ACC112 (cell line): Measurements from ENCODE around the gene ATP6V1G3.

Experiments used
- H2AFZ ChIP-seq: fragments of 200-600 bp; sonication (generic); one replicate; pipeline ENCODE4 v1.6.0; 2017; ENCODE audit warnings: antibody characterized with exemption, low read length; ENCODE audit not compliant: unreplicated experiment
- H3K27ac ChIP-seq: fragments of 200-600 bp; sonication (generic); 2 replicates; pipeline ENCODE4 v1.5.1; 2014; ENCODE audit warnings: low read depth, mild to moderate bottlenecking, antibody characterized with exemption, low read length, moderate library complexity
- H3K27me3 ChIP-seq: fragments of 200-600 bp; sonication (generic); 2 replicates; pipeline ENCODE4 v1.6.1; 2014; ENCODE audit warnings: mild to moderate bottlenecking, antibody characterized with exemption, low read length, moderate library complexity, mixed read lengths; ENCODE audit not compliant: insufficient read depth
- H3K36me3 ChIP-seq: fragments of 200-600 bp; sonication (generic); 2 replicates; pipeline ENCODE4 v1.6.1; 2016; ENCODE audit warnings: mild to moderate bottlenecking, antibody characterized with exemption, low read length, moderate library complexity, mixed read lengths; ENCODE audit not compliant: insufficient read depth
- H3K4me1 ChIP-seq: fragments of 200-600 bp; sonication (generic); one replicate; pipeline ENCODE4 v1.6.1; 2016; ENCODE audit warnings: low read length, mixed read lengths; ENCODE audit not compliant: insufficient read depth, unreplicated experiment, control insufficient read depth
- H3K4me3 ChIP-seq: fragments of 200-600 bp; sonication (generic); 2 replicates; pipeline ENCODE4 v1.5.1; 2014; ENCODE audit warnings: mild to moderate bottlenecking, low read depth, low read length
- H3K79me2 ChIP-seq: fragments of 200-600 bp; sonication (generic); one replicate; pipeline ENCODE4 v1.6.0; 2016; ENCODE audit warnings: low read length; ENCODE audit not compliant: control insufficient read depth, unreplicated experiment, insufficient read depth

Gene ATP6V1G3

GRCh38 chr1:198542632-198543031 is 2.2 kb upstream of the ATP6V1G3 start:
- Histone ChIP-seq H3K27ac (no peak overlapping the region), H3K4me1 (no peaks in the 10 kb centered on the region)

GRCh38 chr1:198541737-198542136 is 1.3 kb upstream of the ATP6V1G3 start:
- Histone ChIP-seq H3K27ac (no peak overlapping the region), H3K4me3 (no peak overlapping the region), H3K27me3 (no peaks in the 10 kb centered on the region), H3K4me1 (no peaks in the 10 kb centered on the region), H2AFZ (no peak overlapping the region), H3K79me2 (no peaks in the 10 kb centered on the region), H3K36me3 (no peaks in the 10 kb centered on the region)

More at GRCh38 chr1:198542632-198543031, 2.2 kb upstream of the ATP6V1G3 start:
- Histone ChIP-seq H3K79me2 (no peaks in the 10 kb centered on the region), H3K27me3 (no peaks in the 10 kb centered on the region), H3K36me3 (no peaks in the 10 kb centered on the region), H3K4me3 (no peak overlapping the region), H2AFZ (no peak overlapping the region)

- no peak overlapping the region for H3K4me3 ChIP-seq
- peaks cover 5% of the 10 kb centered on the region for H3K4me1 ChIP-seq
- no peaks in the 10 kb centered on the region for H3K36me3 ChIP-seq
- no peak overlapping the region for H3K27ac ChIP-seq
- no peaks in the 10 kb centered on the region for H3K79me2 ChIP-seq
- no peaks in the 10 kb centered on the region for H3K27me3 ChIP-seq
- no peak overlapping the region for H2AFZ ChIP-seq
Observed at GRCh38 chr1:198538579-198539364, 1.7 kb downstream of the ATP6V1G3 start.

GRCh38 chr1:198535631-198536030 is 4.8 kb downstream of the ATP6V1G3 start:
- Histone ChIP-seq H3K27ac (no peak overlapping the region), H3K27me3 (no peaks in the 10 kb centered on the region), H3K36me3 (no peaks in the 10 kb centered on the region), H3K79me2 (no peaks in the 10 kb centered on the region), H3K4me3 (no peak overlapping the region), H2AFZ (no peak overlapping the region), H3K4me1 (peaks cover 5% of the 10 kb centered on the region)

GRCh38 chr1:198534548-198535418 is 5.7 kb downstream of the ATP6V1G3 start:
- H3K36me3 ChIP-seq: no peaks in the 10 kb centered on the region
- H3K27me3 ChIP-seq: no peaks in the 10 kb centered on the region
- no peak overlapping the region for H3K27ac ChIP-seq
- no peak overlapping the region for H3K4me3 ChIP-seq
- H2AFZ ChIP-seq: no peak overlapping the region
- H3K4me1 ChIP-seq: peaks cover 12% of the 10 kb centered on the region
- H3K79me2 ChIP-seq: no peaks in the 10 kb centered on the region

GRCh38 chr1:198531891-198532290 is 8.6 kb downstream of the ATP6V1G3 start:
- no peaks in the 10 kb centered on the region for H3K79me2 ChIP-seq
- no peak overlapping the region for H2AFZ ChIP-seq
- H3K27me3 ChIP-seq: no peaks in the 10 kb centered on the region
- peaks cover 26% of the 10 kb centered on the region for H3K4me1 ChIP-seq
- no peak overlapping the region for H3K27ac ChIP-seq
- no peaks in the 10 kb centered on the region for H3K36me3 ChIP-seq
- no peak overlapping the region for H3K4me3 ChIP-seq

- peaks cover 26% of the 10 kb centered on the region for H3K4me1 ChIP-seq
- no peaks in the 10 kb centered on the region for H3K36me3 ChIP-seq
- no peak overlapping the region for H3K27ac ChIP-seq
- H2AFZ ChIP-seq: no peak overlapping the region
- H3K4me3 ChIP-seq: no peak overlapping the region
- no peaks in the 10 kb centered on the region for H3K27me3 ChIP-seq
- no peaks in the 10 kb centered on the region for H3K79me2 ChIP-seq
Observed at GRCh38 chr1:198530953-198531352, 9.5 kb downstream of the ATP6V1G3 start.

GRCh38 chr1:198529414-198529813 is 11.1 kb downstream of the ATP6V1G3 start:
- Histone ChIP-seq H3K4me1 (peaks cover 21% of the 10 kb centered on the region), H2AFZ (peak overlapping the region; percentile 16), H3K27me3 (no peaks in the 10 kb centered on the region), H3K4me3 (peak overlapping the region; percentile 33; the same call in 1 of the 2 replicates), H3K79me2 (no peaks in the 10 kb centered on the region), H3K36me3 (no peaks in the 10 kb centered on the region), H3K27ac (no peak overlapping the region)

- peaks cover 25% of the 10 kb centered on the region for H3K4me1 ChIP-seq
- H3K79me2 ChIP-seq: no peaks in the 10 kb centered on the region
- H3K4me3 ChIP-seq: no peak overlapping the region
- no peak overlapping the region for H2AFZ ChIP-seq
- no peaks in the 10 kb centered on the region for H3K36me3 ChIP-seq
- no peak overlapping the region for H3K27ac ChIP-seq
- H3K27me3 ChIP-seq: no peaks in the 10 kb centered on the region
Observed at GRCh38 chr1:198528364-198528763, 12.1 kb downstream of the ATP6V1G3 start.

- Histone ChIP-seq H3K4me1 (peaks cover 18% of the 10 kb centered on the region), H3K4me3 (no peak overlapping the region), H3K27ac (no peak overlapping the region), H3K36me3 (no peaks in the 10 kb centered on the region), H3K27me3 (no peaks in the 10 kb centered on the region), H2AFZ (no peak overlapping the region), H3K79me2 (no peaks in the 10 kb centered on the region)
Observed at GRCh38 chr1:198524556-198524955, 15.9 kb downstream of the ATP6V1G3 start.
